ENCODE results near the gene SYT2.
"Not testable (repeated sequence)": the region's sequence is repeated elsewhere in the genome, so short reads cannot be mapped to it uniquely, and the experiment has no call there.

SYT2 gene

GRCh38 chr1:202623075-202623474, 87.2 kb downstream of the SYT2 start:
- H3K9me3 ChIP-seq (ENCODE audit: insufficient read depth, low read length, severe bottlenecking): no peaks in the 10 kb centered on the region
- TF ChIP-seq, protein P1, sequence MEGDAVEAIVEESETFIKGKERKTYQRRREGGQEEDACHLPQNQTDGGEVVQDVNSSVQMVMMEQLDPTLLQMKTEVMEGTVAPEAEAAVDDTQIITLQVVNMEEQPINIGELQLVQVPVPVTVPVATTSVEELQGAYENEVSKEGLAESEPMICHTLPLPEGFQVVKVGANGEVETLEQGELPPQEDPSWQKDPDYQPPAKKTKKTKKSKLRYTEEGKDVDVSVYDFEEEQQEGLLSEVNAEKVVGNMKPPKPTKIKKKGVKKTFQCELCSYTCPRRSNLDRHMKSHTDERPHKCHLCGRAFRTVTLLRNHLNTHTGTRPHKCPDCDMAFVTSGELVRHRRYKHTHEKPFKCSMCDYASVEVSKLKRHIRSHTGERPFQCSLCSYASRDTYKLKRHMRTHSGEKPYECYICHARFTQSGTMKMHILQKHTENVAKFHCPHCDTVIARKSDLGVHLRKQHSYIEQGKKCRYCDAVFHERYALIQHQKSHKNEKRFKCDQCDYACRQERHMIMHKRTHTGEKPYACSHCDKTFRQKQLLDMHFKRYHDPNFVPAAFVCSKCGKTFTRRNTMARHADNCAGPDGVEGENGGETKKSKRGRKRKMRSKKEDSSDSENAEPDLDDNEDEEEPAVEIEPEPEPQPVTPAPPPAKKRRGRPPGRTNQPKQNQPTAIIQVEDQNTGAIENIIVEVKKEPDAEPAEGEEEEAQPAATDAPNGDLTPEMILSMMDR (IDR thresholded peaks at IDR 0.05; ENCODE audit: borderline replicate concordance, extremely low read depth, low read length, poor library complexity, severe bottlenecking): no peak
- no peak for TF ChIP-seq EZH2 (IDR thresholded peaks at IDR 0.05; ENCODE audit: borderline replicate concordance, low read depth, low read length, severe bottlenecking)
- H4K20me1 ChIP-seq (ENCODE audit: insufficient read depth, low read length): peaks cover 7% of the 10 kb centered on the region; the same call in 1 of the 2 replicates
- no peaks in the 10 kb centered on the region for H3K79me2 ChIP-seq (ENCODE audit: insufficient read depth, low read length)
- ATAC-seq (ENCODE audit: insufficient read depth, low read depth) (no peak), DNase-seq (no peak)
- no peak overlapping the region for H3K9ac ChIP-seq (ENCODE audit: low read depth, low read length)
- H3K4me2 ChIP-seq (ENCODE audit: insufficient read depth, low read length): no peak overlapping the region
- no peak overlapping the region for H2AFZ ChIP-seq (ENCODE audit: low read depth, low read length)
- no peak overlapping the region for H3K4me3 ChIP-seq (ENCODE audit: low read depth in 1 of 2, low read length in 2 of 2)
- peaks cover 5% of the 10 kb centered on the region; the same call in 1 of the 2 replicates for H3K4me1 ChIP-seq (ENCODE audit: insufficient read depth, low read length)
- no peaks in the 10 kb centered on the region for H3K27me3 ChIP-seq (ENCODE audit: insufficient read depth, low read length, poor library complexity)
- no peaks in the 10 kb centered on the region for H3K36me3 ChIP-seq (ENCODE audit: insufficient read depth, low read length)
- no peak overlapping the region for H3K27ac ChIP-seq (ENCODE audit: low read length)

DNA sequence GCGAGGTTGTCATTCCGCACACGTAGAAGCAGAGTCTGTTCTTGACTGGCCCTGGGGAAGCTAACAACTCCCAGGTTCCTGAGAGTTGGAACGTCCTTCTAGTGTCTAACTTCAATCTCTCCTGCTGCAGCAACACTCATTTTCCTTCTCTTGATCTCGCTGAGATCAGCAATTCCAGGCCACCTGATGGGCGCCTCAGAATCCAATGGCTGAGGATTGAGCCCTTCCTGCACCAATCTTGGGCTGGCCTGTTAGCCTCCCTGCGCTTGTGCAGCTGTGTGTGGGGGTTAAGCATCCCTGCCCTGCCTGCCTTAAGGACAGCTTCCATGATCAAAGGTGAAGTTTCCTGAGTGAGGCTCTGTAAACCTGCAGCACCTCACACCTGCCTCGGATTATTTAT, 87.9 kb downstream of the SYT2 start:
- peaks cover 5% of the 10 kb centered on the region; the same call in 1 of the 2 replicates for H3K4me1 ChIP-seq (ENCODE audit: insufficient read depth, low read length)
- no peaks in the 10 kb centered on the region for H3K36me3 ChIP-seq (ENCODE audit: insufficient read depth, low read length)
- H3K9me3 ChIP-seq (ENCODE audit: insufficient read depth, low read length, severe bottlenecking): no peaks in the 10 kb centered on the region
- no peak overlapping the region for H3K4me3 ChIP-seq (ENCODE audit: low read depth in 1 of 2, low read length in 2 of 2)
- no peaks in the 10 kb centered on the region for H3K79me2 ChIP-seq (ENCODE audit: insufficient read depth, low read length)
- DNase-seq (no peak), ATAC-seq (ENCODE audit: insufficient read depth, low read depth) (no peak)
- H3K4me2 ChIP-seq (ENCODE audit: insufficient read depth, low read length): no peak overlapping the region
- no peaks in the 10 kb centered on the region for H3K27me3 ChIP-seq (ENCODE audit: insufficient read depth, low read length, poor library complexity)
- no peak overlapping the region for H3K27ac ChIP-seq (ENCODE audit: low read length)
- H2AFZ ChIP-seq (ENCODE audit: low read depth, low read length): no peak overlapping the region
- TF ChIP-seq, protein P1 (IDR thresholded peaks at IDR 0.05; ENCODE audit: borderline replicate concordance, extremely low read depth, low read length, poor library complexity, severe bottlenecking): no peak
- no peak for TF ChIP-seq EZH2 (IDR thresholded peaks at IDR 0.05; ENCODE audit: borderline replicate concordance, low read depth, low read length, severe bottlenecking)
- peaks cover 7% of the 10 kb centered on the region; the same call in 1 of the 2 replicates for H4K20me1 ChIP-seq (ENCODE audit: insufficient read depth, low read length)
- H3K9ac ChIP-seq (ENCODE audit: low read depth, low read length): no peak overlapping the region

DNA sequence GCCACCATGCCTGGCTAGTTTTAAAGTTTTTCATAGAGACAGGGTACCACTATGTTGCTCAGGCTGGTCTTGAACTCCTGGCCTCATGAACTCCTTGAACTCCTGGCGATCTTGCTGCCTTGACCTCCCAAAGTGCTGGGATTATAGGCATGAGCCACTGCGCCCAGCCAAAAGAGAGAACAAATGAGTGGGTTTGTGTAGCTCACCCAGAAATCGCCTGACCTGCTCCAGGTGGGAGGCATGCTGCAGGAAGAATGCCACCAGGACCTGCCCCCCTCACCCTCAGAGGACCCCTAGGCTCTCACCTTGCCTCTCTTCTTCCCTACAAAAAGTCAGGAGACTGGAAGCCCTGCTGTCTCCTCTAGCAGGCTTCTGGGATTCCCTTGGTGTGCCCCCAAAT, 88.8 kb downstream of the SYT2 start:
- Histone ChIP-seq H3K9ac (ENCODE audit: low read depth, low read length) (no peak overlapping the region), H3K9me3 (ENCODE audit: insufficient read depth, low read length, severe bottlenecking) (no peaks in the 10 kb centered on the region), H3K36me3 (ENCODE audit: insufficient read depth, low read length) (no peaks in the 10 kb centered on the region), H4K20me1 (ENCODE audit: insufficient read depth, low read length) (peaks cover 7% of the 10 kb centered on the region; the same call in 1 of the 2 replicates), H3K4me2 (ENCODE audit: insufficient read depth, low read length) (no peak overlapping the region), H3K27me3 (ENCODE audit: insufficient read depth, low read length, poor library complexity) (no peaks in the 10 kb centered on the region), H3K27ac (ENCODE audit: low read length) (no peak overlapping the region), H3K79me2 (ENCODE audit: insufficient read depth, low read length) (no peaks in the 10 kb centered on the region), H3K4me3 (ENCODE audit: low read depth in 1 of 2, low read length in 2 of 2) (no peak overlapping the region), H2AFZ (ENCODE audit: low read depth, low read length) (no peak overlapping the region), H3K4me1 (ENCODE audit: insufficient read depth, low read length) (0 out of 2 replicates have a peak, but pooled peaks cover 1% of the 10 kb centered on the region)
- TF ChIP-seq EZH2 (IDR thresholded peaks at IDR 0.05; ENCODE audit: borderline replicate concordance, low read depth, low read length, severe bottlenecking): no peak
- TF ChIP-seq, protein P1 (IDR thresholded peaks at IDR 0.05; ENCODE audit: borderline replicate concordance, extremely low read depth, low read length, poor library complexity, severe bottlenecking): no peak
- ATAC-seq (ENCODE audit: insufficient read depth, low read depth): no peak
- no peak for DNase-seq

GRCh38 chr1:202620036-202620435, 90.2 kb downstream of the SYT2 start:
- H4K20me1 ChIP-seq (ENCODE audit: insufficient read depth, low read length); DNase-seq; H3K27ac ChIP-seq (ENCODE audit: low read length): not testable (repeated sequence)

More at GRCh38 chr1:202620036-202620435, 90.2 kb downstream of the SYT2 start:
- not testable (repeated sequence) for ATAC-seq (ENCODE audit: insufficient read depth, low read depth); H3K9me3 ChIP-seq (ENCODE audit: insufficient read depth, low read length, severe bottlenecking); H3K9ac ChIP-seq (ENCODE audit: low read depth, low read length); H2AFZ ChIP-seq (ENCODE audit: low read depth, low read length); H3K36me3 ChIP-seq (ENCODE audit: insufficient read depth, low read length); H3K4me2 ChIP-seq (ENCODE audit: insufficient read depth, low read length); H3K4me3 ChIP-seq (ENCODE audit: low read depth in 1 of 2, low read length in 2 of 2); H3K79me2 ChIP-seq (ENCODE audit: insufficient read depth, low read length); H3K4me1 ChIP-seq (ENCODE audit: insufficient read depth, low read length); H3K27me3 ChIP-seq (ENCODE audit: insufficient read depth, low read length, poor library complexity)

Measured in DND-41 (cell line).